Measurements from ENCODE around the gene DPF3. TPM values are rescaled to one million over a fixed set of nuclear protein-coding genes. Genes with fewer than 3 reads are reported as not detected.

The DPF3 gene
- total and polyA plus RNA-seq, 9 of the 15 experiments (the other 6 are each of a cell fraction or from before 2014, with no cell fraction given) = 0.21 to 4.9 (median 1.2) TPM

DNA sequence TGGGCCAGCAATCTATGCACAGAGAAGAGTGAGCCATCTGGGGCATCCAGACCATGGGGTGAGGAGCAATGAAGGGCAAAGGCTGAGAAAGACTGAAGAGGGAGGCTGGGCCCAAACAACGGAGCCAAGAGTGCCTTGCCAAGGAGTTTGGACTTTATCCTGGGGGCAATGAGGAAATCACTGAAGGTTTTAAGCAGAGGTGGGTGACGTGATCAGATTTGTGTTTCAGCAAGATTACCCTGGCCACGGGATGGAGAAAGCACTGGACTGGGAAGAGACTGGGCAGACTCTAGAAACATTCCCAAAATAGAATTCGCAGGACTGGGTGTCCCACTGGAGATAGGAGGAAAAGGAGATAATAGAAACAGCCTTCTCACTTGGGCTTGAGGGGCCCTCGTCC is 65.3 kb downstream of the DPF3 start:
- ATAC-seq (no peak), DNase-seq (ENCODE audit: extremely low read depth in 1 of 4, low spot score in 3 of 4) (no peak), FAIRE-seq (no peak)
- Histone ChIP-seq H3K4me1 (replicated peaks in 1 of 2; ENCODE audit: control insufficient read depth in 2 of 2, insufficient read depth in 2 of 2, low read length in 2 of 2) (peaks cover 7 to 21% of the 10 kb centered on the region in 2 experiments; a peak in 3 of 5 replicates), H4K20me1 (replicated peaks; ENCODE audit: control insufficient read depth, insufficient read depth, low read length) (no peaks in the 10 kb centered on the region; the same call in 1 of the 2 replicates), H3K79me2 (ENCODE audit: control insufficient read depth, insufficient read depth, low read length) (no peaks in the 10 kb centered on the region), H3K4me2 (ENCODE audit: insufficient read depth, low read length) (no peak overlapping the region), H2AFZ (ENCODE audit: low read depth, low read length) (no peak overlapping the region), H3K9ac (ENCODE audit: insufficient read depth in 1 of 2, low read depth in 2 of 2, low read length in 2 of 2) (no peak overlapping the region), H3K9me3 (replicated peaks; ENCODE audit: control insufficient read depth, insufficient read depth, low read depth, low read length) (no peaks in the 10 kb centered on the region), H3K36me3 (ENCODE audit: control insufficient read depth, insufficient read depth, low read length) (no peaks in the 10 kb centered on the region), H3K27ac (ENCODE audit: extremely low read depth, low read depth, low read length) (no peak overlapping the region), H3K9me1 (ENCODE audit: control insufficient read depth, insufficient read depth, low read length) (no peaks in the 10 kb centered on the region), H3K4me3 (no peak overlapping the region), H3K27me3 (ENCODE audit: control insufficient read depth in 2 of 2, insufficient read depth in 2 of 2, low read length in 2 of 2) (peaks cover 0 to 4% of the 10 kb centered on the region in 2 experiments; a peak in 1 of 5 replicates)
- ChIA-PET POLR2A (no interaction called here), CTCF (ENCODE audit: low intra/inter-chr PET ratio) (no interaction called here)
- intact Hi-C loops (cut with micrococcal nuclease) = loop anchor here (5.0 to 10.0 kb wide), 2 partner anchors 64 to 84 kb away; partner anchors contain the start of gene DPF3
- TF ChIP-seq POLR2G (IDR thresholded peaks at IDR 0.05; ENCODE audit: low read depth, low read length) = no peak
- 10% methylated on average over 5 of the region's 5 CpGs for WGBS (ENCODE audit: insufficient coverage, low coverage, missing lambda C conversion rate)
- in situ Hi-C loops (cut with MboI) = no loop called here
- no TSS peak for BruUV-seq (replicated peaks)

DNA sequence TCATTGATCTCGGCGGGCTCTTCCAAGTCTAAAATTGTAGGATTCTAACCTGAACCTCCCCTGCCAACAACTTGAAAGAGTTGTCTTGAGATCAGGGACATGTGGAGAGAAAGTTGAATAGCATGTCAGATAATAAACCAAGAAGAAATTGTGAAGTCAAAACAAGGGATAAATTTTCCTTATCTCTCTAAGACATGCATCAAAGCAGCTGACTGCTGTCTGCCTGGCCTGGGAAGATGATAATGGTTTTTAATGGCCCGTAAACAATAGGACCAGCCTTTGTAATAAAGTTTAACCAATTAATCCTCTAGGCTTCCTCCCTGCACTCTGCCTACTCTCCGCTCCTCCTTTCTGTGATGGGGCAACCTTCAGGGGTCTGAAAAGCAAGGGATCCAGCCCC is 67.9 kb downstream of the DPF3 start:
- ATAC-seq = peak; percentile 77
- H4K20me1 ChIP-seq (replicated peaks; ENCODE audit: control insufficient read depth, insufficient read depth, low read length) = peaks cover 4% of the 10 kb centered on the region; the same call in 1 of the 2 replicates
- ChIA-PET CTCF (ENCODE audit: low intra/inter-chr PET ratio) (no interaction called here), POLR2A (interaction anchor here (0.7 to 1.0 kb wide), 2 partner anchors 68 to 312 kb away, joined by 3 read pairs; partner anchors contain the start of gene DPF3)
- H3K4me1 ChIP-seq (replicated peaks in 1 of 2; ENCODE audit: control insufficient read depth in 2 of 2, insufficient read depth in 2 of 2, low read length in 2 of 2) = peaks cover 14 to 31% of the 10 kb centered on the region in 2 experiments; a peak in 3 of 5 replicates
- peaks cover 0 to 4% of the 10 kb centered on the region in 2 experiments; a peak in 1 of 5 replicates for H3K27me3 ChIP-seq (ENCODE audit: control insufficient read depth in 2 of 2, insufficient read depth in 2 of 2, low read length in 2 of 2)
- H3K9me1 ChIP-seq (ENCODE audit: control insufficient read depth, insufficient read depth, low read length) = no peaks in the 10 kb centered on the region
- 0% methylated on average over 2 of the region's 4 CpGs for WGBS (ENCODE audit: insufficient coverage, low coverage, missing lambda C conversion rate)
- H3K36me3 ChIP-seq (ENCODE audit: control insufficient read depth, insufficient read depth, low read length) = no peaks in the 10 kb centered on the region
- DNase-seq (ENCODE audit: extremely low read depth in 1 of 4, low spot score in 3 of 4) = peak; percentile 29 to 70 (median 46)
- H3K9me3 ChIP-seq (replicated peaks; ENCODE audit: control insufficient read depth, insufficient read depth, low read depth, low read length) = no peaks in the 10 kb centered on the region
- no peak overlapping the region for H2AFZ ChIP-seq (ENCODE audit: low read depth, low read length)
- H3K4me3 ChIP-seq = no peak overlapping the region
- peak; percentile 77 for FAIRE-seq
- BruUV-seq (replicated peaks) = no TSS peak
- intact Hi-C loops (cut with micrococcal nuclease) (loop anchor here (5.0 to 10.0 kb wide), 2 partner anchors 66 to 81 kb away; partner anchors contain the start of gene DPF3), in situ Hi-C loops (cut with MboI) (no loop called here)
- no peak overlapping the region for H3K9ac ChIP-seq (ENCODE audit: insufficient read depth in 1 of 2, low read depth in 2 of 2, low read length in 2 of 2)
- H3K27ac ChIP-seq (ENCODE audit: extremely low read depth, low read depth, low read length) = no peak overlapping the region
- H3K79me2 ChIP-seq (ENCODE audit: control insufficient read depth, insufficient read depth, low read length) = no peaks in the 10 kb centered on the region
- H3K4me2 ChIP-seq (ENCODE audit: insufficient read depth, low read length) = peak overlapping the region; percentile 30; the same call in 1 of the 2 replicates
- TF ChIP-seq SMARCE1 (IDR thresholded peaks at IDR 0.05) (peak; percentile 88), HDGF (IDR thresholded peaks at IDR 0.05) (no peak), NFE2L1 (tag; IDR thresholded peaks at IDR 0.05; ENCODE audit: borderline replicate concordance, low read depth) (no peak), SRSF7 (optimal IDR thresholded peaks at IDR 0.05; ENCODE audit: low read depth, low read length) (no peak), ZNF444 (CRISPR knock-in tag; IDR thresholded peaks at IDR 0.05) (no peak), ZKSCAN8 (CRISPR knock-in tag; IDR thresholded peaks at IDR 0.05) (0 out of 2 replicates have a peak, but pooled peaks have one; percentile 35), NFYB (IDR thresholded peaks at IDR 0.05; ENCODE audit: extremely low read depth, insufficient read length) (no peak), ZNF12 (CRISPR knock-in tag; IDR thresholded peaks at IDR 0.05) (no peak), NR3C1 (CRISPR knock-in tag; IDR thresholded peaks at IDR 0.05) (no peak), TEAD1 (CRISPR knock-in tag; IDR thresholded peaks at IDR 0.05) (peak in 1 of 2 experiments; percentile 80; a peak in 2 of 4 replicates), BRCA1 (IDR thresholded peaks at IDR 0.05) (no peak), BRCA1 (CRISPR knock-in tag; IDR thresholded peaks at IDR 0.05) (no peak)
- TF ChIP-seq, protein P1, sequence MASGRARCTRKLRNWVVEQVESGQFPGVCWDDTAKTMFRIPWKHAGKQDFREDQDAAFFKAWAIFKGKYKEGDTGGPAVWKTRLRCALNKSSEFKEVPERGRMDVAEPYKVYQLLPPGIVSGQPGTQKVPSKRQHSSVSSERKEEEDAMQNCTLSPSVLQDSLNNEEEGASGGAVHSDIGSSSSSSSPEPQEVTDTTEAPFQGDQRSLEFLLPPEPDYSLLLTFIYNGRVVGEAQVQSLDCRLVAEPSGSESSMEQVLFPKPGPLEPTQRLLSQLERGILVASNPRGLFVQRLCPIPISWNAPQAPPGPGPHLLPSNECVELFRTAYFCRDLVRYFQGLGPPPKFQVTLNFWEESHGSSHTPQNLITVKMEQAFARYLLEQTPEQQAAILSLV (tag; IDR thresholded peaks at IDR 0.05) = no peak
- TF ChIP-seq, protein P2, sequence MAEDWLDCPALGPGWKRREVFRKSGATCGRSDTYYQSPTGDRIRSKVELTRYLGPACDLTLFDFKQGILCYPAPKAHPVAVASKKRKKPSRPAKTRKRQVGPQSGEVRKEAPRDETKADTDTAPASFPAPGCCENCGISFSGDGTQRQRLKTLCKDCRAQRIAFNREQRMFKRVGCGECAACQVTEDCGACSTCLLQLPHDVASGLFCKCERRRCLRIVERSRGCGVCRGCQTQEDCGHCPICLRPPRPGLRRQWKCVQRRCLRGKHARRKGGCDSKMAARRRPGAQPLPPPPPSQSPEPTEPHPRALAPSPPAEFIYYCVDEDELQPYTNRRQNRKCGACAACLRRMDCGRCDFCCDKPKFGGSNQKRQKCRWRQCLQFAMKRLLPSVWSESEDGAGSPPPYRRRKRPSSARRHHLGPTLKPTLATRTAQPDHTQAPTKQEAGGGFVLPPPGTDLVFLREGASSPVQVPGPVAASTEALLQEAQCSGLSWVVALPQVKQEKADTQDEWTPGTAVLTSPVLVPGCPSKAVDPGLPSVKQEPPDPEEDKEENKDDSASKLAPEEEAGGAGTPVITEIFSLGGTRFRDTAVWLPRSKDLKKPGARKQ (CRISPR knock-in tag; IDR thresholded peaks at IDR 0.05) = no peak

All from K562 (cell line).